Upper lobe of right lung (tissue), 1 donor: ENCODE data around the gene ELAVL3. TPM values are rescaled to one million over a fixed set of nuclear protein-coding genes. Genes with fewer than 3 reads are reported as not detected.
"Not testable (repeated sequence)": the region's sequence is repeated elsewhere in the genome, so short reads cannot be mapped to it uniquely, and the experiment has no call there.

ENCODE experiments used
- ATAC-seq: fragments of 200-7000 bp; cut with Tn5 transposase; one replicate; pipeline ENCODE4 v1.9.1; 2020; ENCODE audit warnings: mild to moderate bottlenecking, moderate library complexity
- DNase-seq: peaks from one replicate; pipeline ENCODE4 v3.0.0-alpha.2; 2020
- H3K27ac ChIP-seq: fragments of 200-600 bp; one replicate; pipeline ENCODE4 v1.8.0; 2022
- H3K27me3 ChIP-seq: fragments of 200-600 bp; one replicate; pipeline ENCODE4 v1.8.0; 2022; ENCODE audit warnings: mild to moderate bottlenecking
- H3K36me3 ChIP-seq: fragments of 200-600 bp; one replicate; pipeline ENCODE4 v1.8.0; 2022
- H3K4me1 ChIP-seq: fragments of 200-600 bp; one replicate; pipeline ENCODE4 v1.8.0; 2022
- H3K4me3 ChIP-seq: fragments of 200-600 bp; one replicate; pipeline ENCODE4 v1.8.0; 2022; ENCODE audit warnings: mild to moderate bottlenecking
- H3K9me3 ChIP-seq: fragments of 200-600 bp; one replicate; pipeline ENCODE4 v1.8.0; 2022
- CTCF ChIP-seq: fragments of 200-600 bp; IDR thresholded peaks from one replicate; pipeline ENCODE4 v1.8.0; 2022; ENCODE audit warnings: antibody characterized with exemption
- intact Hi-C: fragments of 100-400 bp; cut with DNase I; formaldehyde crosslinking; loops from one replicate; pipeline ENCODE4 v1.11.0; 2022
- total RNA-seq: library from RNA; stranded (reverse); fragmentation: NEBNext Ultra II Directional; extraction: Animal tissue kit (Norgen Biotek cat#: 25700); gene quantifications from one replicate; pipeline ENCODE4 v1.2.1, GENCODE V29; 2021
- donor health status: DM: no; HTN: yes; CAD: no; lungs with severe emphysema.

The ELAVL3 gene
- total RNA-seq, 1 donor from 2014 or later: not detected

- H3K27me3 ChIP-seq: no peaks in the 10 kb centered on the region
- H3K27ac ChIP-seq: no peak overlapping the region
- ATAC-seq (no peak), DNase-seq (no peak)
- H3K36me3 ChIP-seq: no peaks in the 10 kb centered on the region
- no peak overlapping the region for H3K4me3 ChIP-seq
- no peaks in the 10 kb centered on the region for H3K9me3 ChIP-seq
- intact Hi-C loops: no loop called here
- TF ChIP-seq CTCF: no peak
- H3K4me1 ChIP-seq: no peaks in the 10 kb centered on the region
Observed at GRCh38 chr19:11465600-11465999, 15.2 kb downstream of the ELAVL3 start.

GRCh38 chr19:11464333-11465265 is 16.2 kb downstream of the ELAVL3 start:
- TF ChIP-seq CTCF: no peak
- intact Hi-C loops: no loop called here
- DNase-seq: no peak
- no peaks in the 10 kb centered on the region for H3K27me3 ChIP-seq
- H3K4me3 ChIP-seq: no peak overlapping the region
- H3K9me3 ChIP-seq: no peaks in the 10 kb centered on the region
- H3K4me1 ChIP-seq: no peaks in the 10 kb centered on the region
- H3K36me3 ChIP-seq: no peaks in the 10 kb centered on the region
- peak; percentile 28 for ATAC-seq
- no peak overlapping the region for H3K27ac ChIP-seq

GRCh38 chr19:11463391-11463790 is 17.5 kb downstream of the ELAVL3 start:
- Histone ChIP-seq H3K4me1 (no peaks in the 10 kb centered on the region), H3K4me3 (no peak overlapping the region), H3K27me3 (peaks cover 6% of the 10 kb centered on the region), H3K9me3 (no peaks in the 10 kb centered on the region), H3K36me3 (no peaks in the 10 kb centered on the region), H3K27ac (no peak overlapping the region)
- TF ChIP-seq CTCF: no peak
- intact Hi-C loops: no loop called here
- DNase-seq (no peak), ATAC-seq (no peak)

GRCh38 chr19:11461453-11461852 is 19.4 kb downstream of the ELAVL3 start:
- intact Hi-C loops: no loop called here
- DNase-seq (no peak), ATAC-seq (no peak)
- H3K36me3 ChIP-seq: no peaks in the 10 kb centered on the region
- TF ChIP-seq CTCF: no peak
- H3K27me3 ChIP-seq: peaks cover 6% of the 10 kb centered on the region
- H3K27ac ChIP-seq: no peak overlapping the region
- no peaks in the 10 kb centered on the region for H3K9me3 ChIP-seq
- no peaks in the 10 kb centered on the region for H3K4me1 ChIP-seq
- no peak overlapping the region for H3K4me3 ChIP-seq

GRCh38 chr19:11460207-11460606 is 20.6 kb downstream of the ELAVL3 start:
- peak; percentile 11 for TF ChIP-seq CTCF
- Histone ChIP-seq H3K27ac (no peak overlapping the region), H3K9me3 (no peaks in the 10 kb centered on the region), H3K36me3 (no peaks in the 10 kb centered on the region), H3K27me3 (peaks cover 6% of the 10 kb centered on the region), H3K4me3 (no peak overlapping the region), H3K4me1 (no peaks in the 10 kb centered on the region)
- DNase-seq (no peak), ATAC-seq (peak; percentile 13)
- intact Hi-C loops: no loop called here

GRCh38 chr19:11458912-11459311 is 21.9 kb downstream of the ELAVL3 start:
- H3K4me1 ChIP-seq, H3K36me3 ChIP-seq, H3K27ac ChIP-seq, ATAC-seq, H3K9me3 ChIP-seq, H3K4me3 ChIP-seq, intact Hi-C loops, DNase-seq, H3K27me3 ChIP-seq: not testable (repeated sequence)
